ENCODE results near the gene TBK1.
"Not testable (repeated sequence)": the region's sequence is repeated elsewhere in the genome, so short reads cannot be mapped to it uniquely, and the experiment has no call there.

TBK1 gene

GRCh38 chr12:64497903-64498302, 46.0 kb downstream of the TBK1 start:
- no peak for DNase-seq

- DNase-seq, result peak; percentile 85
Measured at GRCh38 chr12:64500394-64500793, 48.5 kb downstream of the TBK1 start.

GRCh38 chr12:64501486-64501885, 49.6 kb downstream of the TBK1 start:
- DNase-seq, result no peak

GRCh38 chr12:64506955-64507354, 55.0 kb downstream of the TBK1 start:
- no peak for DNase-seq

- no peak for DNase-seq
Measured at GRCh38 chr12:64510667-64511066, 58.7 kb downstream of the TBK1 start.

- DNase-seq, result no peak
Measured at GRCh38 chr12:64518396-64518795, 66.5 kb downstream of the TBK1 start.

- no peak for DNase-seq
Measured at GRCh38 chr12:64521833-64522232, 69.9 kb downstream of the TBK1 start.

- DNase-seq, result peak; percentile 28
Measured at GRCh38 chr12:64522316-64522715, 70.4 kb downstream of the TBK1 start.

GRCh38 chr12:64522807-64523206, 70.9 kb downstream of the TBK1 start:
- no peak for DNase-seq

- DNase-seq, result not testable (repeated sequence)
Measured at GRCh38 chr12:64523565-64524444, 71.9 kb downstream of the TBK1 start.

- DNase-seq, result no peak
Measured at GRCh38 chr12:64525461-64526160, 73.7 kb downstream of the TBK1 start.

GRCh38 chr12:64526859-64527258, 74.9 kb downstream of the TBK1 start:
- DNase-seq, result no peak

- DNase-seq, result peak; percentile 83
Measured at GRCh38 chr12:64528616-64529015, 76.7 kb downstream of the TBK1 start.

GRCh38 chr12:64530566-64530965, 78.6 kb downstream of the TBK1 start:
- no peak for DNase-seq

GRCh38 chr12:64531665-64532334, 79.9 kb downstream of the TBK1 start:
- DNase-seq, result no peak

- no peak for DNase-seq
Measured at GRCh38 chr12:64532734-64533351, 80.9 kb downstream of the TBK1 start.

- no peak for DNase-seq
Measured at GRCh38 chr12:64534672-64535199, 82.8 kb downstream of the TBK1 start.

- DNase-seq, result no peak
Measured at GRCh38 chr12:64538121-64538520, 86.2 kb downstream of the TBK1 start.

GRCh38 chr12:64542409-64543047, 90.6 kb downstream of the TBK1 start:
- DNase-seq, result not testable (repeated sequence)

GRCh38 chr12:64544371-64545080, 92.6 kb downstream of the TBK1 start:
- peak; percentile 55 for DNase-seq

- peak; percentile 55 for DNase-seq
Measured at GRCh38 chr12:64545081-64545382, 93.1 kb downstream of the TBK1 start.

GRCh38 chr12:64549108-64549507, 97.2 kb downstream of the TBK1 start:
- DNase-seq, result no peak

Measured in NCI-H2171 treated with DMSO at 0.1 percent for 48 hours (cell line).